ENCODE results near the gene HECTD3. TPM values are rescaled to one million over a fixed set of nuclear protein-coding genes. Genes with fewer than 3 reads are reported as not detected.

HECTD3 gene
- total and polyA plus RNA-seq, 2 donors (not counting 1 experiment from before 2014, with no cell fraction given), result 20.3 to 33.7 TPM

DNA sequence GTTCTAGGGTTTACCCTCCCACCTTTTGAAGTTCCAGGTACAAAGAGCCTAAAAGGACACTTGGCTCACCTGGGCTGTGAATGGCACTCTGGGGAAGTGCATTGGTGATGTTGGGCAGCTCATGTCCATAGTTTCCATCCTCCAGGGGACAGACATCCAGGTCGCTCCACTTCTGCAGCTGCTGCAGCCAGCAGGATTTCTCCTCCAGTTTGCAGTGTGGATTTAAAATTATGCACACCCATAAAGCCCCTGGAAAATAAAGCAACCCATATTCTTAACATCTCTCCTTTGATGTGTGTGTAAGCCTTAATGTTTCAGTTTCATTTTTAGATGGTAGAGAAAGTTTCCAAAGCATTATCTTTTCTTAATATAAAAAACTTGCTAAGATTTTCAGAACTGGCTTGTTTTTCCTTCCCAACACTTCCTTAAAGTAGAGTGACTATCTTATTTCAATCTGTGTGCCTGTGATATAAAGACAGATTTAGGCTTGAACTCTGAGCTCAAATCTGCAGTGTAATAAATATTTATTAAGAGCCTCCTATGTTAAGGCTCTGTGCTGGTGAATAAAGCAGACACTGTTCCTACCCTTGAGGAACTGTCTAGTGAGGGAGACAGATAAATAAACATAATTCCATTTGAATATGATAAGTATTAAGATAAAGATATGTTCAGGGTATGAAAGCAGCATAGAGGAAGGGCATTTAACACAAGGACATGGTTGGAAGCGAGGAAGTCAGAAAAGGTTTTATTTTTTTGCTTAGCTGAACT lies 40.1 kb upstream of the HECTD3 start:
- Histone ChIP-seq H3K27ac (ENCODE audit: insufficient read depth, low read length) (no peak overlapping the region), H3K36me3 (ENCODE audit: control insufficient read depth, insufficient read depth, low read length) (no peaks in the 10 kb centered on the region), H2AFZ (ENCODE audit: low read length) (no peak overlapping the region), H3K9ac (ENCODE audit: insufficient read depth, low read length) (no peak overlapping the region), H3K4me3 (replicated peaks in 1 of 4; ENCODE audit: control extremely low read depth in 1 of 4, insufficient read depth in 1 of 4, low read depth in 3 of 4, low read length in 4 of 4) (peak overlapping the region in 1 of 4 experiments; percentile 17), H3K9me3 (ENCODE audit: control insufficient read depth, insufficient read depth, low read depth, low read length) (no peaks in the 10 kb centered on the region), H3K27me3 (ENCODE audit: control insufficient read depth, insufficient read depth, low read length) (no peaks in the 10 kb centered on the region), H3K4me1 (ENCODE audit: control insufficient read depth, extremely low read depth, insufficient read depth, low read length) (no peaks in the 10 kb centered on the region), H4K20me1 (ENCODE audit: control insufficient read depth, extremely low read depth, insufficient read depth, low read length) (no peaks in the 10 kb centered on the region), H3K4me2 (ENCODE audit: extremely low read depth, insufficient read depth, low read length) (no peak overlapping the region), H3K79me2 (ENCODE audit: control insufficient read depth, insufficient read depth, low read length) (no peaks in the 10 kb centered on the region)
- TF ChIP-seq EZH2 (IDR thresholded peaks at IDR 0.05; ENCODE audit: low read length, missing control alignments), result no peak
- TF ChIP-seq, protein P1, sequence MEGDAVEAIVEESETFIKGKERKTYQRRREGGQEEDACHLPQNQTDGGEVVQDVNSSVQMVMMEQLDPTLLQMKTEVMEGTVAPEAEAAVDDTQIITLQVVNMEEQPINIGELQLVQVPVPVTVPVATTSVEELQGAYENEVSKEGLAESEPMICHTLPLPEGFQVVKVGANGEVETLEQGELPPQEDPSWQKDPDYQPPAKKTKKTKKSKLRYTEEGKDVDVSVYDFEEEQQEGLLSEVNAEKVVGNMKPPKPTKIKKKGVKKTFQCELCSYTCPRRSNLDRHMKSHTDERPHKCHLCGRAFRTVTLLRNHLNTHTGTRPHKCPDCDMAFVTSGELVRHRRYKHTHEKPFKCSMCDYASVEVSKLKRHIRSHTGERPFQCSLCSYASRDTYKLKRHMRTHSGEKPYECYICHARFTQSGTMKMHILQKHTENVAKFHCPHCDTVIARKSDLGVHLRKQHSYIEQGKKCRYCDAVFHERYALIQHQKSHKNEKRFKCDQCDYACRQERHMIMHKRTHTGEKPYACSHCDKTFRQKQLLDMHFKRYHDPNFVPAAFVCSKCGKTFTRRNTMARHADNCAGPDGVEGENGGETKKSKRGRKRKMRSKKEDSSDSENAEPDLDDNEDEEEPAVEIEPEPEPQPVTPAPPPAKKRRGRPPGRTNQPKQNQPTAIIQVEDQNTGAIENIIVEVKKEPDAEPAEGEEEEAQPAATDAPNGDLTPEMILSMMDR (conservative IDR thresholded peaks at IDR 0.05 in 1 of 2, IDR thresholded peaks at IDR 0.05 in 1 of 2; ENCODE audit: low read depth in 1 of 2, low read length in 2 of 2), result no peak
- DNase-seq (ENCODE audit: low read depth in 2 of 2), result no peak

DNA sequence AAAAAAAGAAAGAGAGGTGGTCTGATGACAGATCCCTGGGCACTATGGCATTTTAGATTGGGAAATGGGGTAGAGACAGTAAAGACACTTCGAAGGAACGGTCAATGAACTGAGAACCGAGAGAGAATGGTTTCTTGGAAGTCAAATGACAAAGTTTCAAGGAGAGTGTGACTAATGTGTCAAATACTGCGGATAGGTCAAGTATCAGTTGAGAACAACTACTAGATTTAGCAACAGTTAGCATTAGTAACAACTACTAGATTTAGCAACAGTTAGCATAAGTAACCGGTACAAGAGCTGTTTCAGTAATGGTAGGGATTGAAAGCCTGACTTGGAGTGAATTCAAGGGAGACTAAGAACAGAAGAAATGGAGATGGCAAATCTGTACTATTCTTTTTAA lies 35.9 kb upstream of the HECTD3 start:
- no peaks in the 10 kb centered on the region for H3K9me3 ChIP-seq (ENCODE audit: control insufficient read depth, insufficient read depth, low read depth, low read length)
- H4K20me1 ChIP-seq (ENCODE audit: control insufficient read depth, extremely low read depth, insufficient read depth, low read length), result no peaks in the 10 kb centered on the region
- H3K4me1 ChIP-seq (ENCODE audit: control insufficient read depth, extremely low read depth, insufficient read depth, low read length), result no peaks in the 10 kb centered on the region
- TF ChIP-seq, protein P1 (conservative IDR thresholded peaks at IDR 0.05 in 1 of 2, IDR thresholded peaks at IDR 0.05 in 1 of 2; ENCODE audit: low read depth in 1 of 2, low read length in 2 of 2), result no peak
- no peak for TF ChIP-seq EZH2 (IDR thresholded peaks at IDR 0.05; ENCODE audit: low read length, missing control alignments)
- H3K79me2 ChIP-seq (ENCODE audit: control insufficient read depth, insufficient read depth, low read length), result no peaks in the 10 kb centered on the region
- no peak overlapping the region for H3K4me2 ChIP-seq (ENCODE audit: extremely low read depth, insufficient read depth, low read length)
- DNase-seq (ENCODE audit: low read depth in 2 of 2), result no peak
- H3K27ac ChIP-seq (ENCODE audit: insufficient read depth, low read length), result no peak overlapping the region
- H3K27me3 ChIP-seq (ENCODE audit: control insufficient read depth, insufficient read depth, low read length), result no peaks in the 10 kb centered on the region
- no peaks in the 10 kb centered on the region for H3K36me3 ChIP-seq (ENCODE audit: control insufficient read depth, insufficient read depth, low read length)
- no peak overlapping the region for H3K4me3 ChIP-seq (replicated peaks in 1 of 4; ENCODE audit: control extremely low read depth in 1 of 4, insufficient read depth in 1 of 4, low read depth in 3 of 4, low read length in 4 of 4)
- no peak overlapping the region for H3K9ac ChIP-seq (ENCODE audit: insufficient read depth, low read length)
- no peak overlapping the region for H2AFZ ChIP-seq (ENCODE audit: low read length)

DNA sequence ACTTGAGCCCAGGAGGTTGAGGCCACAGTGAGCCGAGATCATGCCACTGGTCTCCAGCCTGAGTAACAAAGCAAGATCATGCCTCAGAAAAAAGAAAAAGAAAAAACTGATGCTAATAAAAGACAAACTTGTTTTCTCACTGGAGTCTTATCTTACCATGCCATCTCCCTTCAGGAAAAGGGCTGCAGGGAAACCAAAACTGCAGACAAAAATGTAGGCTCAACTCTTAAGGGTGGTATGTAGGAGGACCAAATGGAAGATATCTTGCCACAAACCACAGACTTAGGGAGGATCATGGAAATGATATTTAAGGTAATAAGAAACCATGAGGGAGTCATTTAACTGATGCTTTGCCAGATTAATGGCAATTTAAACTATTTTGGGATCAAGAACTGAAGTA lies 33.8 kb upstream of the HECTD3 start:
- no peaks in the 10 kb centered on the region for H3K27me3 ChIP-seq (ENCODE audit: control insufficient read depth, insufficient read depth, low read length)
- H3K4me1 ChIP-seq (ENCODE audit: control insufficient read depth, extremely low read depth, insufficient read depth, low read length), result no peaks in the 10 kb centered on the region
- no peak overlapping the region for H3K4me3 ChIP-seq (replicated peaks in 1 of 4; ENCODE audit: control extremely low read depth in 1 of 4, insufficient read depth in 1 of 4, low read depth in 3 of 4, low read length in 4 of 4)
- H2AFZ ChIP-seq (ENCODE audit: low read length), result no peak overlapping the region
- H3K36me3 ChIP-seq (ENCODE audit: control insufficient read depth, insufficient read depth, low read length), result no peaks in the 10 kb centered on the region
- peak in 1 of 2 donors; percentile 57 for DNase-seq (ENCODE audit: low read depth in 2 of 2)
- no peak overlapping the region for H3K9ac ChIP-seq (ENCODE audit: insufficient read depth, low read length)
- H3K79me2 ChIP-seq (ENCODE audit: control insufficient read depth, insufficient read depth, low read length), result no peaks in the 10 kb centered on the region
- H4K20me1 ChIP-seq (ENCODE audit: control insufficient read depth, extremely low read depth, insufficient read depth, low read length), result no peaks in the 10 kb centered on the region
- no peaks in the 10 kb centered on the region for H3K9me3 ChIP-seq (ENCODE audit: control insufficient read depth, insufficient read depth, low read depth, low read length)
- TF ChIP-seq, protein P1 (conservative IDR thresholded peaks at IDR 0.05 in 1 of 2, IDR thresholded peaks at IDR 0.05 in 1 of 2; ENCODE audit: low read depth in 1 of 2, low read length in 2 of 2), result no peak
- no peak for TF ChIP-seq EZH2 (IDR thresholded peaks at IDR 0.05; ENCODE audit: low read length, missing control alignments)
- no peak overlapping the region for H3K27ac ChIP-seq (ENCODE audit: insufficient read depth, low read length)
- H3K4me2 ChIP-seq (ENCODE audit: extremely low read depth, insufficient read depth, low read length), result no peak overlapping the region

All from fibroblast of lung (primary cell).